ENCODE measurements around the gene CHAD. TPM values are rescaled to one million over a fixed set of nuclear protein-coding genes. Genes with fewer than 3 reads are reported as not detected.
"Not testable (repeated sequence)": the region's sequence is repeated elsewhere in the genome, so short reads cannot be mapped to it uniquely, and the experiment has no call there.

The CHAD gene
- total and polyA plus RNA-seq, 8 donors = 1.7 to 26.2 (median 6.4) TPM

DNA sequence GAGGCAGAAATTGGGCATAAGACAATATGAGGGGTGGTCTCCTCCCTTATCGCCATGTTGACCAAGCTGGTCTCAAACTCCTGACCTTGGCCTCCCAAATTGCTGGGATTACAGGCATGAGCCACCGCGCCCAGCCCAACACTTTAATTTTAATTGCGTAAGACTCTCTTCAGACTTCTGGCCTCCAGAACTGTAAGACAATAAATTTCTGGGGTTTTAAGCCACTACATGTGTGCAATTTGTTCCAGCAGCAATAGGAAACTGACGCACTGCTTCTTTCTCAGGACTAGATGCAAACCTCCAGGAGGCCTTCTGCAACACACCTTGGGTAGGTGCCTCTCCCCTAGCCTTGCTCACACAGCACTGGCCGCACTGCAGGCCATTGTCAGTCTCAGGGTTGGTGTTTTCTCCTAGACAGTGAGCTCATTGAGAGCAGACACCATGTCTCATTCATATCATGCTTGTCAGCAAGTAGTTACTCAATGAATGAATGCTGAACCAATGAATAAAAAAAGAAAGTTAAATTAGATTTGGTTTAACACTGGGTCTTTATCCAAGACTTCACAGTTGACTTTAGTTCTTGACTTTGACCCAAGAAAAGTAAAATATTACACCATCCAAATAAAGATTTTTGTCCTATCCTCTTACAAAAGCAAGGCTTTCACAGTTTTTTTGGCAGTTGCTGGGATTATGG is 48.1 kb downstream of the CHAD start:
- FAIRE-seq = no peak
- intact Hi-C loops (cut with DNase I) = no loop called here

DNA sequence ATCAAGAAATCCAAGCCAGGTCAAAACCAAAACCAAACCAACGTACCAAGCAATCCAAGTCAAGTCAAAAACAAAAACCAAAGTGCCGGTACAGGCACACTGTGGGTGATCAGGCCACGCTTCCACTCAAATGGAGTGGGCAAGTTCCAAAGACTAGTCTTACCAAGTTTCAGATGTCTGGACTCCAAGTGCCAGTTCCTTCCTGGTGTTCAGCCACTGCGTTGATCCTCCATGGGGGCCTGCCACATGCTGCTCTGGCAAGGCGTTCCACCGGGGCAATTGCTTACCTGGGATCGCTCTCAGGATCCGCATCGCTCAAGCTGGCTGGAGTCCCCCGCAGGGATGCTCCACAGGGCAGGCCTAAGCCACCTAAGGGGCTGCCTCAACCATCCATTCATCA is 49.1 kb downstream of the CHAD start:
- H3K4me3 ChIP-seq; H3K9me3 ChIP-seq; H3K36me3 ChIP-seq; intact Hi-C loops (cut with DNase I); FAIRE-seq; H3K27ac ChIP-seq; ATAC-seq; DNase-seq; H3K27me3 ChIP-seq: not testable (repeated sequence)
- 97 to 99% methylated on average over 10 of the region's 10 CpGs for WGBS, 2 donors
- peaks cover 0 to 26% (median 23%) of the 10 kb centered on the region in 3 donors for H3K4me1 ChIP-seq

More for the DNA sequence above, 48.1 kb downstream of the CHAD start:
- DNase-seq = no peak
- H3K4me3 ChIP-seq = no peak overlapping the region
- no peaks in the 10 kb centered on the region for H3K36me3 ChIP-seq
- peak overlapping the region in 3 of 4 donors; percentile 12 to 77 (median 76) for H3K27ac ChIP-seq
- H3K4me1 ChIP-seq = peaks cover 5 to 34% (median 31%) of the 10 kb centered on the region in 3 donors
- H3K27me3 ChIP-seq = no peaks in the 10 kb centered on the region
- no peaks in the 10 kb centered on the region for H3K9me3 ChIP-seq
- WGBS, 2 donors = 92 to 93% methylated on average over 6 of the region's 6 CpGs
- TF ChIP-seq, protein P1, sequence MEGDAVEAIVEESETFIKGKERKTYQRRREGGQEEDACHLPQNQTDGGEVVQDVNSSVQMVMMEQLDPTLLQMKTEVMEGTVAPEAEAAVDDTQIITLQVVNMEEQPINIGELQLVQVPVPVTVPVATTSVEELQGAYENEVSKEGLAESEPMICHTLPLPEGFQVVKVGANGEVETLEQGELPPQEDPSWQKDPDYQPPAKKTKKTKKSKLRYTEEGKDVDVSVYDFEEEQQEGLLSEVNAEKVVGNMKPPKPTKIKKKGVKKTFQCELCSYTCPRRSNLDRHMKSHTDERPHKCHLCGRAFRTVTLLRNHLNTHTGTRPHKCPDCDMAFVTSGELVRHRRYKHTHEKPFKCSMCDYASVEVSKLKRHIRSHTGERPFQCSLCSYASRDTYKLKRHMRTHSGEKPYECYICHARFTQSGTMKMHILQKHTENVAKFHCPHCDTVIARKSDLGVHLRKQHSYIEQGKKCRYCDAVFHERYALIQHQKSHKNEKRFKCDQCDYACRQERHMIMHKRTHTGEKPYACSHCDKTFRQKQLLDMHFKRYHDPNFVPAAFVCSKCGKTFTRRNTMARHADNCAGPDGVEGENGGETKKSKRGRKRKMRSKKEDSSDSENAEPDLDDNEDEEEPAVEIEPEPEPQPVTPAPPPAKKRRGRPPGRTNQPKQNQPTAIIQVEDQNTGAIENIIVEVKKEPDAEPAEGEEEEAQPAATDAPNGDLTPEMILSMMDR (IDR thresholded peaks at IDR 0.05) = no peak
- ATAC-seq = peak in 1 of 4 donors; percentile 10

DNA sequence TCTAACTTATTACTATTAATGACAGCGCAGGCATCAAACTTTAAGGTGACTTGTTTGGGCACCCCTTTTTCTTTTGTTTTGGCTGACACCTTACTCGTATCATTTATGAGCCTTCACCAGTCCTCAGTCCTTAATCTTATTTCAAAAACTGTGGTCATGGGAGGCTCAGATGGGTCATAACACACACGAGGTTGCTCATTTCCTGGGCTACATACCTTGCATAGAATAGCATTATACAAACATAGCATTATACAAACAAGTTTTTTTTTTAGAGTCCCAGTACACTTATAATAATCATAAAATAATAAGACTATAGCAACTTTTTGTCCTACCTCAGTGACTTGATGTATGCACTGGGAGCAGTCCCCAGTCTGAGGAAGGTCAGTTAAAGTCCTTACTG is 53.9 kb downstream of the CHAD start:
- no peaks in the 10 kb centered on the region for H3K9me3 ChIP-seq
- intact Hi-C loops (cut with DNase I) = no loop called here
- ATAC-seq = no peak
- DNase-seq = no peak
- no peaks in the 10 kb centered on the region for H3K27me3 ChIP-seq
- no peaks in the 10 kb centered on the region for H3K36me3 ChIP-seq
- no peak overlapping the region for H3K4me3 ChIP-seq
- no peak for FAIRE-seq
- H3K27ac ChIP-seq = no peak overlapping the region
- no peaks in the 10 kb centered on the region for H3K4me1 ChIP-seq
- TF ChIP-seq, protein P1 (IDR thresholded peaks at IDR 0.05) = no peak
- 75 to 78% methylated on average over 3 of the region's 3 CpGs for WGBS, 2 donors

Other genes with a start within 250 kb of the CHAD start
- under 1 TPM; 0.12 to 1.00 (median 0.40) TPM for gene TMEM92, start 194.4 kb downstream of the CHAD start, total RNA-seq
- under 1 TPM; 0.11 to 0.14 TPM for gene TMEM92, start 194.4 kb downstream of the CHAD start, polyA plus RNA-seq
- 10 to 100 TPM in 5 of 6 donors, 1 to 10 TPM in 1; 9.8 to 15.0 (median 11.7) TPM for gene XYLT2, start 122.8 kb downstream of the CHAD start, total RNA-seq
- 10 to 100 TPM; 15.2 to 15.5 TPM for gene XYLT2, start 122.8 kb downstream of the CHAD start, polyA plus RNA-seq
- 10 to 100 TPM; 19.6 to 29.1 (median 23.9) TPM for gene MRPL27, start 95.7 kb downstream of the CHAD start, total RNA-seq
- gene MRPL27, start 95.7 kb downstream of the CHAD start, polyA plus RNA-seq = 10 to 100 TPM; 84.5 to 89.0 TPM
- gene EME1, start 95.7 kb downstream of the CHAD start, total RNA-seq = under 1 TPM in 4 of 6 donors, not detected in 2; 0.19 to 0.94 (median 0.29) TPM
- under 1 TPM; 0.45 to 0.46 TPM for gene EME1, start 95.7 kb downstream of the CHAD start, polyA plus RNA-seq
- gene LRRC59, start 71.4 kb downstream of the CHAD start, total RNA-seq = 100 to 1,000 TPM in 1 of 6 donors, 10 to 100 TPM in 5; 66.7 to 114 (median 74.2) TPM
- 10 to 100 TPM; 29.3 to 33.0 TPM for gene LRRC59, start 71.4 kb downstream of the CHAD start, polyA plus RNA-seq
- 10 to 100 TPM in 5 of 6 donors, 1 to 10 TPM in 1; 8.5 to 26.0 (median 18.1) TPM for gene ACSF2, start 42.7 kb downstream of the CHAD start, total RNA-seq
- gene ACSF2, start 42.7 kb downstream of the CHAD start, polyA plus RNA-seq = 10 to 100 TPM; 42.4 to 61.2 TPM
- 10 to 100 TPM; 20.1 to 35.7 (median 30.1) TPM for gene RSAD1, start 10.0 kb upstream of the CHAD start, total RNA-seq
- 10 to 100 TPM; 42.5 to 49.4 TPM for gene RSAD1, start 10.0 kb upstream of the CHAD start, polyA plus RNA-seq
- gene MYCBPAP, start 39.6 kb upstream of the CHAD start, total RNA-seq = 1 to 10 TPM in 3 of 6 donors, under 1 TPM in 3; 0.43 to 1.1 (median 0.80) TPM
- 1 to 10 TPM; 1.1 to 1.7 TPM for gene MYCBPAP, start 39.6 kb upstream of the CHAD start, polyA plus RNA-seq
- 10 to 100 TPM in 4 of 6 donors, 1 to 10 TPM in 2; 7.6 to 30.2 (median 12.7) TPM for gene EPN3, start 63.9 kb upstream of the CHAD start, total RNA-seq
- gene EPN3, start 63.9 kb upstream of the CHAD start, polyA plus RNA-seq = 10 to 100 TPM in 1 of 2 donors, 1 to 10 TPM in 1; 6.9 to 25.4 TPM
- gene SPATA20, start 78.3 kb upstream of the CHAD start, total RNA-seq = 10 to 100 TPM; 26.9 to 42.3 (median 36.1) TPM
- 10 to 100 TPM; 70.1 to 80.8 TPM for gene SPATA20, start 78.3 kb upstream of the CHAD start, polyA plus RNA-seq
- under 1 TPM in 5 of 6 donors, not detected in 1; 0.03 to 0.37 (median 0.09) TPM for gene CACNA1G, start 91.8 kb upstream of the CHAD start, total RNA-seq
- under 1 TPM; 0.02 to 0.11 TPM for gene CACNA1G, start 91.8 kb upstream of the CHAD start, polyA plus RNA-seq
- 100 to 1,000 TPM in 1 of 6 donors, 10 to 100 TPM in 5; 47.2 to 103 (median 83.4) TPM for gene ABCC3, start 166.0 kb upstream of the CHAD start, total RNA-seq
- gene ABCC3, start 166.0 kb upstream of the CHAD start, polyA plus RNA-seq = 100 to 1,000 TPM; 163 to 209 TPM
- 10 to 100 TPM; 15.1 to 23.5 (median 17.3) TPM for gene ANKRD40, start 239.0 kb upstream of the CHAD start, total RNA-seq
- gene ANKRD40, start 239.0 kb upstream of the CHAD start, polyA plus RNA-seq = 10 to 100 TPM; 10.3 to 10.9 TPM